ENCODE measurements around the gene PRR19.

GRCh38 chr19:42288387-42288786 lies 13.5 kb upstream of the PRR19 start:
- no peak for TF ChIP-seq CTCF (IDR thresholded peaks at IDR 0.05)
- no peak for TF ChIP-seq EZH2 (IDR thresholded peaks at IDR 0.05; ENCODE audit: borderline replicate concordance, insufficient read depth, low read depth, low read length, poor library complexity, severe bottlenecking)

All from B cell (primary cell).